NT2/D1 (cell line): ENCODE measurements around the gene SLC5A1.

ENCODE experiments used
- SUZ12 ChIP-seq: IDR thresholded peaks from 2 replicates; pipeline ENCODE4 v1.6.1; 2011; ENCODE audit not compliant: insufficient read length, insufficient read depth; ENCODE audit errors: extremely low read depth
- YY1 ChIP-seq: IDR thresholded peaks from 2 replicates; pipeline ENCODE4 v1.6.1; 2011; ENCODE audit not compliant: insufficient read length, insufficient read depth
- ZNF274 ChIP-seq: IDR thresholded peaks from 2 replicates; pipeline ENCODE4 v1.6.1; 2011; ENCODE audit warnings: mild to moderate bottlenecking, low read depth, low read length

DNA sequence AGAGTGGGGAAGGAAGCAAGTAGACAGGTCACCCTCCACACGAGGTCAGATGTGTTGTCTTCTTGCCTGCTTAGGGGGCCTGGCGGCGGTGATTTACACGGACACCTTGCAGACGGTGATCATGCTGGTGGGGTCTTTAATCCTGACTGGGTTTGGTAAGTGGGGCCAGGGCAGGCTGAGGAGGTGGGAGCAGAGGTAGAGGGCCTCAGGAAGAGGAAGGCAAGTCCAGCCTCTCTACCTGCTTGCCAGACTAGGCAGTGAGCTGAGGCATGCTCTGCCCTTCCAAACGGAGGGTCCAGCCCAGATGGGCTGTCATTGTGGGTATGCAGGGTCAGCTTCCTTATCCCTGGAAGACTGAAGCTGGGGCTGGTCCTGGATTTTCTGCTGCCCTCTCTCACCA is 39.9 kb downstream of the SLC5A1 start:
- no peak for TF ChIP-seq SUZ12
- TF ChIP-seq YY1 = no peak
- no peak for TF ChIP-seq ZNF274
